ENCODE data around the gene UQCRQ.
A peak's percentile ranks its signal among the peaks of the same experiment; 100 is the strongest.

Gene UQCRQ

GRCh38 chr5:132830436-132831094, 35.9 kb upstream of the UQCRQ start, which contains the start of gene SHROOM1:
TSS of gene SHROOM1 (minus strand) at chr5:132830647. CDS start at chr5:132826140, 4,507 bp downstream.
- no peak; the same call in 1 of the 2 replicates for TF ChIP-seq REST (IDR thresholded peaks at IDR 0.05; ENCODE audit: low read depth)
- no peak; the same call in 1 of the 2 replicates for TF ChIP-seq TCF12 (IDR thresholded peaks at IDR 0.05; ENCODE audit: low read depth)
- peak; percentile 89 for TF ChIP-seq EGR1 (IDR thresholded peaks at IDR 0.05)
- peak; percentile 64 for TF ChIP-seq TAF1 (IDR thresholded peaks at IDR 0.05; ENCODE audit: low read depth)
- TF ChIP-seq NFIC (IDR thresholded peaks at IDR 0.05), result no peak
- no peak; the same call in 1 of the 2 replicates for TF ChIP-seq CREB1 (IDR thresholded peaks at IDR 0.05; ENCODE audit: low read depth)
- no peak for TF ChIP-seq CEBPB (IDR thresholded peaks at IDR 0.05)

- TF ChIP-seq NFIC (IDR thresholded peaks at IDR 0.05) (no peak), TAF1 (IDR thresholded peaks at IDR 0.05; ENCODE audit: low read depth) (no peak), CEBPB (IDR thresholded peaks at IDR 0.05) (no peak), MAX (IDR thresholded peaks at IDR 0.05) (no peak), ZBTB7A (IDR thresholded peaks at IDR 0.05; ENCODE audit: low read depth) (no peak), EP300 (IDR thresholded peaks at IDR 0.05; ENCODE audit: borderline replicate concordance) (no peak), RAD21 (IDR thresholded peaks at IDR 0.05; ENCODE audit: low read depth) (no peak), TCF12 (IDR thresholded peaks at IDR 0.05; ENCODE audit: low read depth) (no peak), FOXM1 (IDR thresholded peaks at IDR 0.05; ENCODE audit: borderline replicate concordance, low read depth) (no peak)
Measured at GRCh38 chr5:132831095-132831860, 35.2 kb upstream of the UQCRQ start.

GRCh38 chr5:132832612-132833011, 33.8 kb upstream of the UQCRQ start:
- TF ChIP-seq FOXM1 (IDR thresholded peaks at IDR 0.05; ENCODE audit: borderline replicate concordance, low read depth) (no peak), TEAD4 (IDR thresholded peaks at IDR 0.05) (no peak), EGR1 (IDR thresholded peaks at IDR 0.05) (no peak), TCF12 (IDR thresholded peaks at IDR 0.05; ENCODE audit: low read depth) (no peak), EP300 (IDR thresholded peaks at IDR 0.05; ENCODE audit: borderline replicate concordance) (no peak), CREB1 (IDR thresholded peaks at IDR 0.05; ENCODE audit: low read depth) (no peak), CEBPB (IDR thresholded peaks at IDR 0.05) (no peak), NFIC (IDR thresholded peaks at IDR 0.05) (no peak), ZBTB7A (IDR thresholded peaks at IDR 0.05; ENCODE audit: low read depth) (no peak), TAF1 (IDR thresholded peaks at IDR 0.05; ENCODE audit: low read depth) (no peak), MAX (IDR thresholded peaks at IDR 0.05) (no peak), YY1 (IDR thresholded peaks at IDR 0.05; ENCODE audit: low read depth) (no peak), REST (IDR thresholded peaks at IDR 0.05; ENCODE audit: low read depth) (no peak), RAD21 (IDR thresholded peaks at IDR 0.05; ENCODE audit: low read depth) (no peak)

- no peak for TF ChIP-seq FOXM1 (IDR thresholded peaks at IDR 0.05; ENCODE audit: borderline replicate concordance, low read depth)
Measured at GRCh38 chr5:132834057-132834456, 32.4 kb upstream of the UQCRQ start.

GRCh38 chr5:132836852-132837251, 29.6 kb upstream of the UQCRQ start:
- TF ChIP-seq EGR1 (IDR thresholded peaks at IDR 0.05) (no peak), MAX (IDR thresholded peaks at IDR 0.05) (no peak), YY1 (IDR thresholded peaks at IDR 0.05; ENCODE audit: low read depth) (no peak), NFIC (IDR thresholded peaks at IDR 0.05) (no peak), REST (IDR thresholded peaks at IDR 0.05; ENCODE audit: low read depth) (no peak)
